NCI-H128 (cell line): Measurements from ENCODE around the gene RPP25.
"Not testable (repeated sequence)": the region's sequence is repeated elsewhere in the genome, so short reads cannot be mapped to it uniquely, and the experiment has no call there.

Source experiments
- DNase-seq: peaks from one replicate; lab custom pipeline; 2025; ENCODE audit not compliant: unreplicated experiment; lab: John Stamatoyannopoulos, UW

RPP25 gene

GRCh38 chr15:74963213-74963612 lies 6.6 kb upstream of the RPP25 start:
- no peak for DNase-seq

- no peak for DNase-seq
Measured at GRCh38 chr15:74962671-74963070, 6.1 kb upstream of the RPP25 start.

- no peak for DNase-seq
Measured at GRCh38 chr15:74962219-74962618, 5.6 kb upstream of the RPP25 start.

- DNase-seq: no peak
Measured at GRCh38 chr15:74961616-74962015, 5.0 kb upstream of the RPP25 start.

GRCh38 chr15:74960995-74961588 lies 4.5 kb upstream of the RPP25 start:
- DNase-seq: no peak

- DNase-seq: no peak
Measured at GRCh38 chr15:74960286-74960685, 3.7 kb upstream of the RPP25 start.

GRCh38 chr15:74959586-74959939 lies 3.0 kb upstream of the RPP25 start:
- DNase-seq: no peak

GRCh38 chr15:74958908-74959585 lies 2.5 kb upstream of the RPP25 start:
- no peak for DNase-seq

GRCh38 chr15:74958320-74958907 lies 1.8 kb upstream of the RPP25 start:
- no peak for DNase-seq

GRCh38 chr15:74957476-74958035 lies 984 bp upstream of the RPP25 start:
- no peak for DNase-seq

- no peak for DNase-seq
Measured at GRCh38 chr15:74955796-74956647, 550 bp downstream of the RPP25 start.

GRCh38 chr15:74955017-74955416 lies 1.6 kb downstream of the RPP25 start:
- DNase-seq: no peak

- DNase-seq: no peak
Measured at GRCh38 chr15:74954515-74954914, 2.1 kb downstream of the RPP25 start.

GRCh38 chr15:74951006-74951405 lies 5.6 kb downstream of the RPP25 start:
- DNase-seq: no peak

- peak; percentile 33 for DNase-seq
Measured at GRCh38 chr15:74950078-74950908, 6.3 kb downstream of the RPP25 start.

GRCh38 chr15:74937590-74938371 lies 18.8 kb downstream of the RPP25 start, which contains the start of gene COX5A:
Gene COX5A, minus strand, starts transcription at chr15:74938073. Its CDS starts 59 bp downstream, at chr15:74938014.
- peak; percentile 68 for DNase-seq

- DNase-seq: no peak
Measured at GRCh38 chr15:74937272-74937589, 19.3 kb downstream of the RPP25 start.

- not testable (repeated sequence) for DNase-seq
Measured at GRCh38 chr15:74935193-74935592, 21.4 kb downstream of the RPP25 start.

- no peak for DNase-seq
Measured at GRCh38 chr15:74933573-74933972, 23.0 kb downstream of the RPP25 start.

- no peak for DNase-seq
Measured at GRCh38 chr15:74928771-74929198, 27.8 kb downstream of the RPP25 start.
